Gastroesophageal sphincter (tissue), 3 donors: ENCODE data around the gene RYR3.

ENCODE experiments used
- CTCF ChIP-seq, 4 experiments: fragments of 200-600 bp in 2 of 4; fragments of 450-650 bp in 2 of 4; sonication (generic) in 1 of 4; IDR thresholded peaks; one replicate each; pipeline ENCODE4 v1.5.1; 2017 to 2019; ENCODE audit warnings: antibody characterized with exemption in 4 of 4, mild to moderate bottlenecking in 2 of 4, moderate library complexity in 2 of 4
- POLR2A ChIP-seq, 2 donors: fragments of 450-650 bp; IDR thresholded peaks; one replicate each; pipeline ENCODE4 v1.6.1; 2017; ENCODE audit warnings: antibody characterized with exemption in 2 of 2, mild to moderate bottlenecking in 2 of 2, moderate library complexity in 1 of 2
- POLR2AphosphoS5 ChIP-seq: sonication (generic); formaldehyde crosslinking; IDR thresholded peaks from one replicate; pipeline ENCODE4 v1.6.1; 2017; ENCODE audit warnings: antibody characterized with exemption

GRCh38 chr15:33866101-33866737, 555.5 kb downstream of the RYR3 start:
- TF ChIP-seq CTCF (IDR thresholded peaks at IDR 0.05) = no peak
- no peak for TF ChIP-seq POLR2A (IDR thresholded peaks at IDR 0.05)
- no peak for TF ChIP-seq POLR2AphosphoS5
